Vagina (tissue), 2 donors: Measurements from ENCODE around the gene CORIN. TPM values are rescaled to one million over a fixed set of nuclear protein-coding genes. Genes with fewer than 3 reads are reported as not detected.
"Not testable (repeated sequence)": the region's sequence is repeated elsewhere in the genome, so short reads cannot be mapped to it uniquely, and the experiment has no call there.

Source experiments
- DNase-seq, 2 donors: peaks; one replicate each; pipeline ENCODE4 v3.0.0-alpha.2; 2017; ENCODE audit errors: extremely low spot score in 2 of 2
- H3K27ac ChIP-seq: fragments of 200-600 bp; sonication (generic); one replicate; pipeline ENCODE4 v1.5.1; 2019
- H3K27me3 ChIP-seq: fragments of 200-600 bp; sonication (generic); one replicate; pipeline ENCODE4 v1.5.1; 2019
- H3K36me3 ChIP-seq, 2 donors: fragments of 200-600 bp; sonication (generic); one replicate each; pipeline ENCODE4 v1.5.1; 2017 to 2019
- H3K4me1 ChIP-seq: fragments of 200-600 bp; sonication (generic); one replicate; pipeline ENCODE4 v1.5.1; 2019
- H3K4me3 ChIP-seq, 2 donors: fragments of 200-600 bp; sonication (generic); 1 replicate in 1 of 2; 2 replicates in 1 of 2; pipeline ENCODE4 v1.5.1; 2016 to 2019
- H3K9me3 ChIP-seq: fragments of 200-600 bp; sonication (generic); one replicate; pipeline ENCODE4 v1.5.1; 2019
- POLR2A ChIP-seq, 2 donors: fragments of 450-650 bp; IDR thresholded peaks; one replicate each; pipeline ENCODE4 v1.6.1; 2017; ENCODE audit warnings: antibody characterized with exemption in 2 of 2, mild to moderate bottlenecking in 2 of 2, moderate library complexity in 2 of 2
- POLR2AphosphoS5 ChIP-seq, 2 donors: sonication (generic); formaldehyde crosslinking; IDR thresholded peaks; one replicate each; pipeline ENCODE4 v1.9.0; 2017; ENCODE audit warnings: antibody characterized with exemption in 2 of 2, mild to moderate bottlenecking in 2 of 2, low read depth in 1 of 2; ENCODE audit not compliant: insufficient read depth in 1 of 2
- intact Hi-C: fragments of 100-400 bp; cut with DNase I; formaldehyde crosslinking; loops from one replicate; pipeline ENCODE4 v1.15.1; 2023
- total RNA-seq: library from RNA; depleted of rRNA; stranded (reverse); fragments of >200 nt; gene quantifications from one replicate; pipeline ENCODE4 v1.2.3, GENCODE V29; 2016
- TF ChIP-seq, protein P1 (sequence below), 3 experiments: fragments of 450-650 bp in 2 of 3; fragments of 200-600 bp in 1 of 3; sonication (generic) in 1 of 3; IDR thresholded peaks; one replicate each; pipeline ENCODE4 v1.5.1; 2017 to 2019; ENCODE audit warnings: antibody characterized with exemption in 3 of 3, mild to moderate bottlenecking in 2 of 3, moderate library complexity in 2 of 3

CORIN gene
- total RNA-seq, 1 donor from 2014 or later, result 5.4 TPM

DNA sequence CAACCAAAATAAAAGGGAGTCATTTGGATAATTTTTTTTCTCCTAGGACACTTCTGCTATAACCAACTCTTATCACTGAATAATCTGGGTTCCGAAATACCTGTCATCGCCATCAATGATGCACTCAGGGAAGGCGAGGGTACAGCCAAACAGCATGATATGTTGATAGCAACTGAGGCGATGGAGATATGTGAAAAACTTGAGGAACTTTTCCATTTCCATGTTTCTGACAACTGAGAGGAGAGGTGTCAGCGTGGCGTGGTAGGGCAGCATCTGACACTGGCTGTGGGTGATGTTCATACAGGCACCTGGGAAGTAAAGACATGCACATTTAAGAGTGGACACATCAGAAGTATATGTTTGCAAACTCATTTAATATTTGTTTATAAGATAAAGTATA lies 74.6 kb downstream of the CORIN start:
- Histone ChIP-seq H3K27ac (no peak overlapping the region), H3K4me1 (no peaks in the 10 kb centered on the region), H3K4me3 (no peak overlapping the region), H3K27me3 (no peaks in the 10 kb centered on the region), H3K9me3 (no peaks in the 10 kb centered on the region), H3K36me3 (no peaks in the 10 kb centered on the region)
- DNase-seq, result no peak
- TF ChIP-seq POLR2AphosphoS5 (IDR thresholded peaks at IDR 0.05; ENCODE audit: insufficient read depth in 1 of 2, low read depth in 1 of 2) (no peak), POLR2A (IDR thresholded peaks at IDR 0.05) (no peak)
- TF ChIP-seq, protein P1, sequence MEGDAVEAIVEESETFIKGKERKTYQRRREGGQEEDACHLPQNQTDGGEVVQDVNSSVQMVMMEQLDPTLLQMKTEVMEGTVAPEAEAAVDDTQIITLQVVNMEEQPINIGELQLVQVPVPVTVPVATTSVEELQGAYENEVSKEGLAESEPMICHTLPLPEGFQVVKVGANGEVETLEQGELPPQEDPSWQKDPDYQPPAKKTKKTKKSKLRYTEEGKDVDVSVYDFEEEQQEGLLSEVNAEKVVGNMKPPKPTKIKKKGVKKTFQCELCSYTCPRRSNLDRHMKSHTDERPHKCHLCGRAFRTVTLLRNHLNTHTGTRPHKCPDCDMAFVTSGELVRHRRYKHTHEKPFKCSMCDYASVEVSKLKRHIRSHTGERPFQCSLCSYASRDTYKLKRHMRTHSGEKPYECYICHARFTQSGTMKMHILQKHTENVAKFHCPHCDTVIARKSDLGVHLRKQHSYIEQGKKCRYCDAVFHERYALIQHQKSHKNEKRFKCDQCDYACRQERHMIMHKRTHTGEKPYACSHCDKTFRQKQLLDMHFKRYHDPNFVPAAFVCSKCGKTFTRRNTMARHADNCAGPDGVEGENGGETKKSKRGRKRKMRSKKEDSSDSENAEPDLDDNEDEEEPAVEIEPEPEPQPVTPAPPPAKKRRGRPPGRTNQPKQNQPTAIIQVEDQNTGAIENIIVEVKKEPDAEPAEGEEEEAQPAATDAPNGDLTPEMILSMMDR (IDR thresholded peaks at IDR 0.05), result no peak
- intact Hi-C loops, result no loop called here

DNA sequence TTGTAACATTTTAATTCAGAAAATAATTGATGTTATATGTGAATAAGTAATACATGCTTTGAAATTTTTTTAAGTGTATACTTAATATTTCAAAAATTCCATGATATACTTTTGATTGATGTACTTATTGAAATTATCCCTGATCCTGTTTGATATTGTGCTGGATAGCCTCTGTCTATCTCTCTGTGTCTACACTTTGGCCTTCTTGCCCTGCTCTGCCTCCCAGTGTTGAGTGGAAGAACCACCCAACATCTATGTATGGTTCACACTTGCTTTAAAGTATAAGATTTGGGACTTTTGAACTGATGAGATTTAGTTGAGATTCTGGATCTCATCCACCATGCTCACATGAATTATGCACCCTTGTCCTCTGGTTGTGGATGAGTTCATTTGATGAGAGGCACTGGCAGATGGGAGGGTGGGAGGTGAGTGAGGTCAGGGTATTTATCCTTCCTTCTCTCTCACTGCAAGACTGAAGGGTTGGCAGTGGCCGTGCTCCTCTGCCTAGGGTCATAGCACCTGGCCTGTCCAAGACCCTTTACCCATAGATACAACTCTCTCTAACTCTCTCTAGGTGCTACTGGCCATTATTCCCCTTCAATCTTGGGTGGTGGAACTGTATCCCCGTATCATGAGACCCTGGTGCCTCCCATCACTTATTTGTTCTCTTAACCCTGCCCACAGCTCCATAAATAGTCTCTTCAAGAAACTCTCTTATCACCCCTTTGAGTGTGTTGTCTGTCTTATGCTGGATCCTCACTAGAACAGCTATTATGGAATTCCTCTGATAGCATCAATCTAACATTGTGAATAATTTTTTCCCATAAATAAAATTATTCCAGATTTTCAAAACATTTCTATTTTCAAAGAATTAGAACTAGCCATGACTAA lies 75.2 kb downstream of the CORIN start:
- Histone ChIP-seq H3K4me1 (no peaks in the 10 kb centered on the region), H3K4me3 (no peak overlapping the region), H3K27me3 (no peaks in the 10 kb centered on the region), H3K27ac (no peak overlapping the region), H3K36me3 (no peaks in the 10 kb centered on the region), H3K9me3 (no peaks in the 10 kb centered on the region)
- DNase-seq, result no peak
- no peak for TF ChIP-seq POLR2AphosphoS5 (IDR thresholded peaks at IDR 0.05; ENCODE audit: insufficient read depth in 1 of 2, low read depth in 1 of 2)
- intact Hi-C loops, result no loop called here

DNA sequence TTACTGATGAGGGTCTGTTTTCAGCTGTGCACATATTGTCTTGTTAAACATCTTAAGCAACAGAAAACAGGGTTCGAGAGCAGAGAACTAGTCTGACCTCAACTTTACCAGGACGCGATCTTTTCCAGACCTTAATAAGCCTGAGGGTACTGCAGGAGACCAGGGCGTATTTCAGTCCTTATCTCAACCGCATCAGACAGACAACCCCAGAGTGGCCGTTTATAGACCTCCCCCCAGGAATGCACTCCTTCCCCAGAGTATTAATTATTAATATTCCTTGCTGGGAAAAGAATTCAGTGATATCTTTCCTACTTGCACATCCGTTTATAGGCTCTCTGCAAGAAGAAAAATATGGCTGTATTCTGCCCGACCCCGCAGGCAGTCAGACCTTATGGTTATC lies 84.6 kb downstream of the CORIN start:
- H3K27me3 ChIP-seq, intact Hi-C loops, H3K27ac ChIP-seq, H3K4me3 ChIP-seq, H3K9me3 ChIP-seq, H3K4me1 ChIP-seq, H3K36me3 ChIP-seq, DNase-seq: not testable (repeated sequence)

DNA sequence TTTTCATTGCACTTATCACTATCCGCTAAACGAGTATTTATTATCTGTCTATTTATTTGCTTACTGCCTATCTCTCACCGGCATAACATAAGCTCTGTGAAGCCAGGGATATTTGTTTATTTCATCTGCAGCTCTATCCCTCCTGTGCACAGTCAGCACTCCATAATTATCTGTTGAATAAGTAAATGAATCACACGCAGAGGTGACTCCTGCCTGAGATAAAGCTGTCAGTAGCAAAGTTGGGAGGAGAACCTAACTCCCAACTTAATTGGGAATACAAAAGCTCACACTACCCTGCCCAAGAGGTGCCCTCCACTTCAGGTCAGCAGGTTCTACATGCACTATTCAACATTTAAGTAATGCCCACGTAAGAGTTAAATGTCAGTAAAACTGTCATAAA lies 85.7 kb downstream of the CORIN start:
- H3K36me3 ChIP-seq, result no peaks in the 10 kb centered on the region
- DNase-seq, result no peak
- H3K27me3 ChIP-seq, result no peaks in the 10 kb centered on the region
- intact Hi-C loops, result no loop called here
- no peaks in the 10 kb centered on the region for H3K9me3 ChIP-seq
- TF ChIP-seq POLR2AphosphoS5 (IDR thresholded peaks at IDR 0.05; ENCODE audit: insufficient read depth in 1 of 2, low read depth in 1 of 2), result no peak
- TF ChIP-seq, protein P1 (IDR thresholded peaks at IDR 0.05), result no peak
- no peak for TF ChIP-seq POLR2A (IDR thresholded peaks at IDR 0.05)
- H3K4me3 ChIP-seq, result no peak overlapping the region
- H3K27ac ChIP-seq, result no peak overlapping the region
- H3K4me1 ChIP-seq, result no peaks in the 10 kb centered on the region

DNA sequence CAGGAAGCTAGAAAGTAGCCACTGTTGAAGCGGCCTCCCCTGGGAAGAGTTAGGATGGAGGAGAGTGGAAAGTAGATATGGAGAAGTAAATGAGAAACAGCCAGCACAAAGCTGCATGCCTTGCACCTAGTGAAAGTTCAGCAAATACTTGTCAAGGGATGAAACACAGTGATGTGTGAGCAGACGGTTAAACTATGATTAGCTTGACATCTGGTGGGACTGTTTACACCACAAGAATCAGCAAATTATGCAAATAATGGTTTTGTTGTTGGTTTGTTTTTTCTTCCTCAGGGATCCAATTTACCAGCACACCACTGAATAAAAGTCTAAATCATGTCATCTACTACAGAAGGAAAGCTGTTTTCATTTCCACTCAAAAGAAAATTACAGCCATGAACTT lies 87.1 kb downstream of the CORIN start:
- TF ChIP-seq POLR2A (IDR thresholded peaks at IDR 0.05) (no peak), POLR2AphosphoS5 (IDR thresholded peaks at IDR 0.05; ENCODE audit: insufficient read depth in 1 of 2, low read depth in 1 of 2) (no peak)
- TF ChIP-seq, protein P1 (IDR thresholded peaks at IDR 0.05), result no peak
- no peak for DNase-seq
- no peak overlapping the region for H3K27ac ChIP-seq
- intact Hi-C loops, result no loop called here
- H3K27me3 ChIP-seq, result no peaks in the 10 kb centered on the region
- no peaks in the 10 kb centered on the region for H3K9me3 ChIP-seq
- H3K4me1 ChIP-seq, result no peaks in the 10 kb centered on the region
- no peaks in the 10 kb centered on the region for H3K36me3 ChIP-seq
- H3K4me3 ChIP-seq, result no peak overlapping the region

DNA sequence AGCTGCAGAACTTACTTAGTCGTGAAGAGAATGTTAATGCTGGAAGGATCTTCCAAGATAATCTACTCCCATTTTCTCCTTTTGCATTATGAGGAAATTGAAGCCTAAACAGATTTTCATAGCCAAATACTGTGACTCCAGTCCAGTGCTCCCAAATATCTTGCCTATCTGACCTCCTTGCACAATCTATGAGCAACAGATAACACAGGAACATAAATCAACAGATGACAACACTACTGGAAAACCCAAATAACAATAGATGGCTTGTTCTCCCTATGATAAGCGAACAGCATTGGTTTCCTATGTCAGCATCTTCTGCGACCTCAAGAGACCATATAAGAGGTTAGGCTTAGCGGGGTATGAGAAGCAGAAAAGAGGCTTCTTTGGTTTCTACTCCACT lies 88.0 kb downstream of the CORIN start:
- Histone ChIP-seq H3K4me1 (no peaks in the 10 kb centered on the region), H3K9me3 (no peaks in the 10 kb centered on the region), H3K36me3 (no peaks in the 10 kb centered on the region), H3K27ac (no peak overlapping the region), H3K27me3 (no peaks in the 10 kb centered on the region), H3K4me3 (no peak overlapping the region)
- intact Hi-C loops, result no loop called here
- no peak for DNase-seq
- TF ChIP-seq POLR2A (IDR thresholded peaks at IDR 0.05) (no peak), POLR2AphosphoS5 (IDR thresholded peaks at IDR 0.05; ENCODE audit: insufficient read depth in 1 of 2, low read depth in 1 of 2) (no peak)
- TF ChIP-seq, protein P1 (IDR thresholded peaks at IDR 0.05), result no peak
